Stimulated activated CD8-positive, alpha-beta memory T cell treated with anti-CD3 and anti-CD28 coated beads, Interleukin-2, amount 100 ng/mL, for 48 hours (primary cell): ENCODE results near the gene S100A14.
A peak's percentile ranks its signal among the peaks of the same experiment; 100 is the strongest.
"Not testable (repeated sequence)": the region's sequence is repeated elsewhere in the genome, so short reads cannot be mapped to it uniquely, and the experiment has no call there.

ENCODE experiments used
- DNase-seq, 2 donors: peaks; one replicate each; pipeline ENCODE4 v3.0.0-alpha.2; 2020; ENCODE audit warnings: low read depth in 2 of 2

Gene S100A14

GRCh38 chr1:153587314-153587713 lies 28.8 kb downstream of the S100A14 start:
- no peak for DNase-seq

- DNase-seq, result no peak
Observed at GRCh38 chr1:153586347-153586746, 29.8 kb downstream of the S100A14 start.

GRCh38 chr1:153585006-153585405 lies 31.1 kb downstream of the S100A14 start:
- DNase-seq, result no peak

DNA sequence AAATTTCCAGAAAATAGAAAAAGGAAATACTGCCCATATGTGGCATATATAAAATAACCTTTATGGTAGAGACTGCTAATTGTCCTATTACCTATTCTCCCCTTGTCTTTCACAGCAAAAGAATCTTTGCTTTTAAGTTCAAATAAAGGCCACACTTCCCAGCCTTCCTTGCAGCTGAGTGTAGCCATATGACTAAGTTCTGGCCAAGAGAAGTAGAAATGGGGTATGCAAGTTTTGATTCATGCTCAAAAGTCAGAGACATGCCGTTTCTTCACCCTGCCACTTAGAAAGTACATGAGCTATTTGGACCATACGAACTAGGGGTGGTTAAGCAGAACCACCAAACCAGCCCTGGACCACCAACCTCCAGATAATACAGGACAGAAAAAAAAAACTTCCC lies 32.1 kb downstream of the S100A14 start:
- DNase-seq, result no peak

DNA sequence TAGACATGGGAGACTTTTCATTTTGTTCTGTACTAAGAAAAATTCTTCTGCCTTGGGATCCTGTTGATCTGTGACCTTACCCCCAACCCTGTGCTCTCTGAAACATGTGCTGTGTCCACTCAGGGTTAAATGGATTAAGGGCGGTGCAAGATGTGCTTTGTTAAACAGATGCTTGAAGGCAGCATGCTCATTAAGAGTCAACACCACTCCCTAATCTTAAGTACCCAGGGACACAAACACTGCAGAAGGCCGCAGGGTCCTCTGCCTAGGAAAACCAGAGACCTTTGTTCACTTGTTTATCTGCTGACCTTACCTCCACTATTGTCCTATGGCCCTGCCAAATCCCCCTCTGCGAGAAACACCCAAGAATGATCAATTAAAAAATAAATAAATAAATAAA lies 32.6 kb downstream of the S100A14 start:
- not testable (repeated sequence) for DNase-seq

DNA sequence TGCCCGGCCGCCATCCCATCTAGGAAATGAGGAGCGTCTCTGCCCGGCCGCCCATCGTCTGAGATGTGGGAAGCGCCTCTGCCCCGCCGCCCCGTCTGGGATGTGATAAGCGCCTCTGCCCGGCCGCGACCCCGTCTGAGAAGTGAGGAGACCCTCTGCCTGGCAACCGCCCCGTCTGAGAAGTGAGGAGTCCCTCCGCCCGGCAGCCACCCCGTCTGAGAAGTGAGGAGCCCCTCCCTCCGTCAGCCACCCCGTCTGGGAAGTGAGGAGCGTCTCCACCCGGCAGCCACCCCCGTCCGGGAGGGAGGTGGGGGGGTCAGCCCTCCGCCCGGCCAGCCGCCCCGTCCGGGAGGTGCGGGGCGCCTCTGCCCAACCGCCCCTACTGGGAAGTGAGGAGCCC lies 33.3 kb downstream of the S100A14 start:
- DNase-seq, result not testable (repeated sequence)

- no peak for DNase-seq
Observed at GRCh38 chr1:153578936-153579335, 37.2 kb downstream of the S100A14 start.

DNA sequence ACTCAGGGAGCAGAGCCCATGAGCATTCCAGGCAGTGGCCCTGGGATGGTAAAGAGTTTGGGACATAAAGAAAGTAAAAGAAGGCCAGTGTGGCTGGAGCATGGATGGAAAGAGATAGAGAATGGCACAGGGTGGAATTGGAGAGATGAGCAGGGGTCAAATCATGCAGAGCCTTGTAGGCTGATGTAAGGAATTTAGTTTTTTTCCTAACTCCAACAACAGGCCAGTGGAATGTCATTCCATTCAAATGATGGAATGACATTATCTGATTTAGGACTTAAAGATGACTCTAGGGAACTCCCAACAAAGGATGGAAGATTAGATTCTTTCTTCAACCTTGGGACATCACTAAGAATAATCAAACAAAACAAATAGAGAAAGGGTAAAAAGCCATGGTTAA lies 37.6 kb downstream of the S100A14 start:
- DNase-seq, result no peak

DNA sequence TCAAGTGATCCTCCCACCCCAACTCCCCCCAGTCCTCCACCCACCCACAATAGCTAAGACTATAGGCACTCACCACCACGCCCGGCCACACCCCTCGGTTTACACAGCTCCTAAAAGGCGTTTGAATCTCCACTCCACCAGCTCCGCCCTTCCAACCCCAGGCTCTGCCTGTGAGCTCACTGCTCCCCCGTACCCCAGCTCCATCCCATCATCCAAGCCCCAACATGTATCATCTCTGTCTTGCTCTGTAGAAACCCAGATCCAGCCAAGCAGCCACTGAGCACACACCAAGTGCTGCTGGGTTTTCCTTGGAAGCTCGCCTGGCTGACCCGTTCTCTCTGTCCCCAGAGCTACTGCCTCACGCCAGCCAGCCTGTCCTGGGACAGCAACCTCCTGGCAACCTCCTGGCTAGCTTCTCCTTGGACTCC lies 38.5 kb downstream of the S100A14 start:
- no peak for DNase-seq

GRCh38 chr1:153577138-153577537 lies 39.0 kb downstream of the S100A14 start:
- no peak for DNase-seq

- DNase-seq, result not testable (repeated sequence)
Observed at GRCh38 chr1:153575497-153575896, 40.6 kb downstream of the S100A14 start.

GRCh38 chr1:153575081-153575491 lies 41.0 kb downstream of the S100A14 start:
- not testable (repeated sequence) for DNase-seq

DNA sequence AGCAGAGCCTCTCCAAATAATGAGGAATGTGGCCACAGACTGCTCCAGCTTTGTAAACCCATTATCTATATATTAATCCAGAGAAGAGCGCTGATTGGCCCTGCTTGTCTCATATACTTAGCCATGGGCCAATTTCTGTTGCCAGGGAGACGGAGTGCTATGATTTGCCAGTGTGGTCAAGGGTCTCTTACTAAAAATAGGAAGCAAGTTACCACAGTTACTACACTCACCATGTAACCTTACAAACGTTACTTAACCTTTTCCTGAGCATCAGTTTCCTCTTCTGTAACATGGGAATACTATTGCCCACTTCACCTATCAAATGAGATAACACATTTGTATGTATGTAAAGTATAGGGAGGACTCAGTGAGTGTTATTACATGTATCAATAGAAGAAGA lies 42.8 kb downstream of the S100A14 start:
- DNase-seq, result no peak

DNA sequence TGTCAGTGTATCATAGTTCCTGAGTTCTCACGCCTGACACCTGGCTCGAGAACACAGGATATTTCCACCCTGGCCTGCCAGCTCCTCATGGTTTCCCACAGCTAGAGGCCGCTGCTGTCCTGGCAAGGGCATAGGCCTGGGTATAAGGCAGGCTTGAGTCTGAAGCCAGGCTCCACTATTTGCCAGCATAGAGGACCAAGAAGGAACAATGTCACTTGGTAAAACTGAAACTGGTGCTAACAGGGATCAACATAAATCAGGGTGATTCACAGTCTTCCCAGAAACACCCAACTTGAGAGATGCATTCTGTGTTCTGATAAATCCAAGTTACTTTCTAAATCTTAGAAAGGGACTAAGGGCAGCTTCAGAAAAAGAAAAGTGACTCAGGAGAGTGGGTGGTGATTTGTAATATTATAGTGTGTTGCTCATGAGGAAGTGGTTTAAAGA lies 43.5 kb downstream of the S100A14 start:
- DNase-seq, result peak in 1 of 2 donors; percentile 51

GRCh38 chr1:153571706-153572105 lies 44.4 kb downstream of the S100A14 start:
- DNase-seq, result no peak

GRCh38 chr1:153570874-153571273 lies 45.3 kb downstream of the S100A14 start:
- no peak for DNase-seq

GRCh38 chr1:153569465-153569864 lies 46.7 kb downstream of the S100A14 start:
- no peak for DNase-seq

GRCh38 chr1:153568367-153569099 lies 47.6 kb downstream of the S100A14 start:
- DNase-seq, result peak; percentile 68 to 83

DNA sequence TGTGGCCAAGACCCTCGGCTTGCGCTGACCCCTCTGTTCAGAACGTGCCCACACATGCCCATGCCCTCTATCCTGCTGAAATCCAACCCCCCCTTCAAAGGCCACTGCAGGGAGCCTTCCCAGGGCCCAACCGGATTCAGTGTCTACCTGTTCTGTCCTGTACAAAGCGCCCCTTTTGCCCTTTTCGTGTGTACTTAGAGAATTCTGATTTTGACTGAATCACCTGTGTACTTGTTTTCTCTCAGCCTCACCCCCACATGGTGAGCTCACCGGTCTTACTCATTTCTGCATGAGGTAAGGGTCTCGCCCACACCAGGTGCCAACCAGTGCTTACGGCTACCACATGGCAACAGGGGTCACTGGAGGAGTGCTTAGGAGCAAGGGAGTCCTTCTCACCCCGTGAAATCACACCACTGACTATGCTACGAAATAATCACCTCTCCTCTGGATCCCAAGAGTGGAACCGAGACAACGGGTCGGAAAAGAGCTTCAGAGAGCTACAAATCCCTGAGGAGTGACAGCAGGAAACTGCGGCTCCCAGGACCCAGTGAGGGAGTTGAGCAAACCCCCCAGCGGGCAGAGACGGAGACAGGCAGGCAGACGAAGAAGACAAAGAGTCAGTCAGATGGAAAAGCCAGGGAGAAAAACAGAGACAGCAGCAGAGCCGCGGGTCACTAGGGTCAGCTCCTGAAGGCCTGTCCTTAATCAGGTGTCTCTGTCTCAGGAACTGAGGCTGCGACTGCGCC lies 48.3 kb downstream of the S100A14 start:
- peak in 1 of 2 donors; percentile 61 for DNase-seq

DNA sequence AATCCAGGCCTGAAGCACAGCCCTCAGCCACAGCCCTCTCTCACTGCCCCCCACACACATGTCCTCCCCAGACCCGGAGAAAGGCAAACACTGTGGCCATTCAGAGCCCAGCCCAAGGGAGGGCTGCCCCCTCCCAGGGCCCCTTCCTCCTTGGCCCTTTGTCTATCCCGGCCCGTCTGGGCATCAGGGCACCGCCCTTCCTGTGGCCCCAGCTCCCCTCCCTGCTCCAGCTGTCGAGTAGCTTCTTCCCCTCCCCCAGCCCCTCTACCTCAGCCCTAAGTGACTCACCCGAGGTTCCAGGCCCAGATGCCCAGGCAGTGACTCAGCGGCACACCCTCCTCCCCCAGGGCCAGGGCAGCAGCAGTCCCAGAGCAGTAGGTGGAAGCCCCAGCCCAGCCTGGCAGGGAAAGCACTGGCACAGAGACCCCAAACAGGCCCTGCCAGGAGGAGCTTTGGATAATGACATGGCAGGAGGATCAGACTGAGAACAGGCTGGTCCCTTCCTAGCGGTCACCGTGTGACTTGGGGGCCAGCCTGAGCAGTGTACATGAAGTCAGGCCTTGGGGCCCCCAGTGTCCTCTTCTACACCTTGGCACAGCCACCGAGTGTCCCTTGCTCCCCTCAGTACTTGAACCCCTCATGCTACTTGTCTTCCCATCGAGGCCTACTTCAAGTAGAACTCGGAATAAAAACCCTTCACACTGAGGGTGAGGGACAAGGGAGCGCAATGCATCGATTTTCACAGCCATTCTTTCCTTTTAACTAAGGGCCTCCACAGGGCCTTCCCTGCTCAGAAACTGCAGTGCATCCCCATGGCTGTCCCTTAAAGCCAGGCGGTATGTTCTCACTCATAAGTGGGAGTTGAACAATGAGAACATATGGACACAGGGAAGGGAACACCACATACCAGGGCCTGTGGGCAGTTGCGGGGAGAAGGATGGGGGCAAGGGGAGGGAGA lies 49.4 kb downstream of the S100A14 start:
- DNase-seq, result peak; percentile 80 to 82

DNA sequence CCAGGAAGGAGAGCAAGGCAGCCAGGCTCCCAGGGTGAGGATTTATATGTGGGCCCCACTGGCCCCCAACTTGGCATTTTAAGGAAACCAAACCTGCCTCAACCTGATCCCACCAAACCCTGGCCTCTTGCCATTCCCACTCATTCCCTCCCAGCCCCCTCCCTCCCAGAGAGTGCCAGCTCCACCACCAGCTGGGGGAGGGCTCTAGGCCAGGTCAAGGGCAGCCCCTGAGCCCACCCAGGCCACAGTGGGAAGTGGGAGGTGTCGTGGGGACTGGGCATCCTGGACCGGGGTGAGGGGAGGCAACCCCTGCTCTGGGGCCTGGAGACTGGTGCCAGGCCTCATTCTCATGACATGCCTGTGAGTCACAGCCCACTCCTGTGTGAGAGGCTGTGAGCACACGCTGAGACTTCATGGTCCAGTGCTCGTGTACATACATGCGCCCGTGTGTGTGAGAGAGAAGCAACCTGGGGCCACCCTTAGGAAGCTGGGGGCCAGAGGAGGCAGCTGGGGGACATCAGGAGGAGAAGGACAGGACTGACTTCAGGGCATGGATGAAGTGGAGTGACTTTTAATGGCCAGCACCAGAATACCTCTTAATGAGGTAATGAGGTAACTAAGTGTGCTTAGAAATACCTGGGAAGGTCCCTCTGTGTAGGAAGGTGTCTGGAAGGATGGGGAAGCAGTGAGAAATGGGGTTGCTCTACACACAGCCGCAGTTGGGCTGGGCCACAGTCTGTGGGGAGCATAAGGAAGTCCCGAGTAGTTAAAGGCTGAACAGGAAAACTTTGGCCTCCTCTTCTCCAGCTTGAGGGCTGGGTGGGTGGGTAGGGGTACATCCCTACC lies 50.4 kb downstream of the S100A14 start, which contains the start of gene S100A2:
TSS of gene S100A2 (minus strand) at position 316 of the 846 bp plus-strand sequence. CDS start 1,967 bp downstream, outside the sequence.
- DNase-seq, result peak in 1 of 2 donors; percentile 30
